Measurements from ENCODE around the gene SDK2.

Gene SDK2

GRCh38 chr17:73644145-73645049 lies at the start of gene SDK2:
SDK2 (minus strand) TSS chr17:73644445; CDS start chr17:73644088, 357 bp downstream.
- H3K4me3 Mint-ChIP-seq = peak within 1 kb of the TSS; percentile 91 to 94
- H3K36me3 Mint-ChIP-seq = no peaks in the 10 kb centered on the region
- H3K4me1 Mint-ChIP-seq = peaks cover 26 to 47% of the 10 kb centered on the region in 2 donors
- DNase-seq (no peak), ATAC-seq (replicated peaks) (peak; percentile 39)
- peaks cover 0 to 12% of the 10 kb centered on the region in 2 donors for H3K27me3 Mint-ChIP-seq
- H3K9me3 Mint-ChIP-seq = no peaks in the 10 kb centered on the region
- peak within 1 kb of the TSS; percentile 81 for H3K27ac Mint-ChIP-seq

- H3K4me1 Mint-ChIP-seq = no peaks in the 10 kb centered on the region
- DNase-seq = no peak
- no peaks in the 10 kb centered on the region for H3K36me3 Mint-ChIP-seq
- H3K9me3 Mint-ChIP-seq = peaks cover 3 to 8% of the 10 kb centered on the region in 2 donors
- H3K27me3 Mint-ChIP-seq = peaks cover 20 to 23% of the 10 kb centered on the region in 2 donors
- no peak overlapping the region for H3K4me3 Mint-ChIP-seq
- no peak overlapping the region for H3K27ac Mint-ChIP-seq
- ATAC-seq (replicated peaks) = no peak
Observed at GRCh38 chr17:73693071-73693470, 48.8 kb upstream of the SDK2 start.

GRCh38 chr17:73691321-73691766 lies 47.1 kb upstream of the SDK2 start:
- DNase-seq (no peak), ATAC-seq (replicated peaks) (no peak)
- Mint-ChIP-seq H3K27me3 (peaks cover 20 to 21% of the 10 kb centered on the region in 2 donors), H3K4me3 (no peak overlapping the region), H3K36me3 (no peaks in the 10 kb centered on the region), H3K4me1 (no peaks in the 10 kb centered on the region), H3K27ac (no peak overlapping the region), H3K9me3 (peaks cover 2 to 4% of the 10 kb centered on the region in 2 donors)

GRCh38 chr17:73690676-73691075 lies 46.4 kb upstream of the SDK2 start:
- no peaks in the 10 kb centered on the region for H3K4me1 Mint-ChIP-seq
- no peaks in the 10 kb centered on the region for H3K36me3 Mint-ChIP-seq
- no peak for ATAC-seq (replicated peaks)
- no peaks in the 10 kb centered on the region for H3K9me3 Mint-ChIP-seq
- no peak overlapping the region for H3K27ac Mint-ChIP-seq
- peaks cover 20 to 21% of the 10 kb centered on the region in 2 donors for H3K27me3 Mint-ChIP-seq
- H3K4me3 Mint-ChIP-seq = no peak overlapping the region
- DNase-seq = no peak

GRCh38 chr17:73689596-73690275 lies 45.5 kb upstream of the SDK2 start:
- DNase-seq = no peak
- Mint-ChIP-seq H3K9me3 (no peaks in the 10 kb centered on the region), H3K36me3 (no peaks in the 10 kb centered on the region), H3K4me1 (no peaks in the 10 kb centered on the region), H3K27me3 (peaks cover 20 to 21% of the 10 kb centered on the region in 2 donors), H3K27ac (no peak overlapping the region), H3K4me3 (no peak overlapping the region)
- ATAC-seq (replicated peaks) = no peak

GRCh38 chr17:73686961-73687360 lies 42.7 kb upstream of the SDK2 start:
- no peak for DNase-seq
- ATAC-seq (replicated peaks) = no peak
- no peak overlapping the region for H3K4me3 Mint-ChIP-seq
- no peaks in the 10 kb centered on the region for H3K4me1 Mint-ChIP-seq
- peaks cover 4 to 7% of the 10 kb centered on the region in 2 donors for H3K9me3 Mint-ChIP-seq
- H3K27me3 Mint-ChIP-seq = peaks cover 23 to 26% of the 10 kb centered on the region in 2 donors
- H3K36me3 Mint-ChIP-seq = peaks cover 0 to 5% of the 10 kb centered on the region in 2 donors
- no peak overlapping the region for H3K27ac Mint-ChIP-seq

DNA sequence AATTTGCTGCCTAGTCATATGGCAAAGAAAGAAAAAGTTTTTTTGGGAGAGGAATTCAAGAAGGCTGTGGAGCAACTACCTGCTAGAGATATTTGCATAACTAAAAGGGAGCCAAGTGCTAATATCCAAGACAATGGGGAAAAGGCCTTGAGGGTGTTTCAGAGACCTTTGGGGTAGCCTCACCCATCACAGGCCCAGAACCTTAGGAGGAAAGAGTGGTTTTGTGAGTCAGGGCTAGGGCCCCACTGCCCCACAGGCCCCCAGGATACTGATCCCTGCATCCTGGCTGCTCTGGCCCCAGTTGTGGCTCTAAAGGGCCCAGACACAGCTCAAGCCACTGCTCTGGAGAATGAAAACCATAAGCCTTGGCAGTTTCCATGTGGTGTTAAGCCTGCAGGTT lies 41.9 kb upstream of the SDK2 start:
- ATAC-seq (replicated peaks) (no peak), DNase-seq (no peak)
- peaks cover 17 to 23% of the 10 kb centered on the region in 2 donors for H3K27me3 Mint-ChIP-seq
- peaks cover 5% of the 10 kb centered on the region in 2 donors for H3K36me3 Mint-ChIP-seq
- no peak overlapping the region for H3K4me3 Mint-ChIP-seq
- H3K9me3 Mint-ChIP-seq = peaks cover 8 to 13% of the 10 kb centered on the region in 2 donors
- no peak overlapping the region for H3K27ac Mint-ChIP-seq
- H3K4me1 Mint-ChIP-seq = no peaks in the 10 kb centered on the region

DNA sequence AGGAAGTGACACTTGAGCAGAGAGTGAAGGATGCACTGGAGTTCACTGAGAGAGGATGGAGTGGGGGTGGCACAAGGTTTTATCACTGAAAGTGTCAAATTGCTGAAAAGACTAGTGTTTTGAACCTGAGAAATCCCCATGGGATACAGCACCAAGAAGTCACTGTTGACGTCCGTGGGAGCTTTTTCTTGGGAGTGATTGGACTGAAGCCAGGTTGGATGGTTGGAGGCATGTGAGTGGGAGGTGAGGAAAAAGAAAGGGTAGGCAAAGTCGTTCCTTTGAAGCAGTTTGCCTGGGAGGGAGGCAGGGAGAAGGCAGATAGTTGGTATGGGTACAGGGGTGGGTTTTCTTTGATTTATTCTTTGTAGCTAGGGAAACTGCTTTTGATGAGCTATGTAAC lies 39.9 kb upstream of the SDK2 start:
- ATAC-seq (replicated peaks) (no peak), DNase-seq (no peak)
- Mint-ChIP-seq H3K27me3 (peaks cover 12 to 24% of the 10 kb centered on the region in 2 donors), H3K4me1 (no peaks in the 10 kb centered on the region), H3K4me3 (no peak overlapping the region), H3K27ac (no peak overlapping the region), H3K36me3 (peaks cover 5% of the 10 kb centered on the region in 2 donors), H3K9me3 (peaks cover 8 to 13% of the 10 kb centered on the region in 2 donors)

GRCh38 chr17:73683771-73684170 lies 39.5 kb upstream of the SDK2 start:
- peaks cover 5% of the 10 kb centered on the region in 2 donors for H3K36me3 Mint-ChIP-seq
- H3K4me3 Mint-ChIP-seq = no peak overlapping the region
- no peak for ATAC-seq (replicated peaks)
- H3K27me3 Mint-ChIP-seq = peaks cover 17 to 27% of the 10 kb centered on the region in 2 donors
- no peaks in the 10 kb centered on the region for H3K4me1 Mint-ChIP-seq
- H3K9me3 Mint-ChIP-seq = peaks cover 8 to 13% of the 10 kb centered on the region in 2 donors
- H3K27ac Mint-ChIP-seq = no peak overlapping the region
- no peak for DNase-seq

DNA sequence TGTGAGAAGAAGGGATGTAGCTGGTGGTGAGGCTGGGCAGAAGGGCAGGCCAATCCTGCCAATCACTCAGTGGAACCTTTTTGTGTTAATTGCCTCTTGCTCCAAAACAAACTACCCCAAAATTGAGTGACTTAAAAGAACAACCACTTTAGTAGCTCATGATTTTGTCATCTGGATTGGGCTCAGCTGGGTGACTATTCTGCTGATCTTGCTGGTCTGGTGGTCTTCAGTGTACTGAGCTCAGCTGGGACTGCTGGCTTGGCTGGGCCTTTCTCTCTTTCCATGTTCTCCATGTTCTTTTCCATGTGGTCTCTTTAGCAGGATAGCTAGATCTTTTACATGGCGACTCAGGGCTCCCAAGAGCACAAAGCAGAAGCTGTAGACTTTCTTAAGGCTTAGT lies 37.7 kb upstream of the SDK2 start:
- no peaks in the 10 kb centered on the region for H3K4me1 Mint-ChIP-seq
- no peak overlapping the region for H3K4me3 Mint-ChIP-seq
- ATAC-seq (replicated peaks) = no peak
- no peak overlapping the region for H3K27ac Mint-ChIP-seq
- H3K36me3 Mint-ChIP-seq = peaks cover 5% of the 10 kb centered on the region in 2 donors
- peaks cover 28 to 31% of the 10 kb centered on the region in 2 donors for H3K27me3 Mint-ChIP-seq
- no peak for DNase-seq
- peaks cover 8 to 13% of the 10 kb centered on the region in 2 donors for H3K9me3 Mint-ChIP-seq

DNA sequence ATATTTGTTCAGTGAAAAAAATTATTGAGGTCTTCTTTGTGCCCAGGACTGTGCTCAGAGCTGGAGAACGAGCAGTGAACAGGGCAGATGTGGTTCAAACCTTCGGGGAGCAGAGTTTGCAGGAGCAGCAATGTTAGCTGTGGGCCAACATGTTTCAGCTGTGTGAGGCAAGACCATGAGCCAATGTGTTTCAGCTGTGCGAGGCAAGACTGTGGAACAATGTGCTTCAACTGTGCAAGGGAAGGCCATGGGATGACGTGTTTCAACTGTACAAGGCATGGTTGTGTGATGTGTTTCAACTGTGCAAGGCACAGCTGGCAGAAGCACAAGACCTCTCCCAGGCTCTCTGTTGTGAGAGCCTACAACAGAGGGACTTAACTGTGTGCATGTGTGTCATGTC lies 35.2 kb upstream of the SDK2 start:
- H3K27me3 Mint-ChIP-seq = peaks cover 37 to 39% of the 10 kb centered on the region in 2 donors
- H3K27ac Mint-ChIP-seq = no peak overlapping the region
- H3K9me3 Mint-ChIP-seq = peaks cover 8 to 13% of the 10 kb centered on the region in 2 donors

DNA sequence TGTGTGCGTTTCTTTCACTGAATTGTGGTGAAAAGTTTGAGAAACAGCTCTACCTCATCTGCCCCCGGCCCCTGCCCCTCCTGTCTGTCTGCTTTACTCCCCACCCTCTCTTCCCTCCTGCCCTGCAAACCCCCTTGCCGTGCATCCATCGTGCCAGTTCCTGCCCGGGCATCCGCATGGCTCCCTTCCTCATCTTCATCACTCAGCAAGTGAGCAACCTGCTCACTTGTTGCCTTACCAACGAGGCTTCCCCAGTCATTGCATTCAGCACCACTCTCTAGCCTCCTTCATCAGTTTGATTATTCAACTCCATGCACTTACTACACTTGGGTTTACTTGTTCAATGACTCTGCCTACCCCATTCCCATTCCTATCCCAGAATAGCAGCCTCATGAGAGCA lies 34.8 kb upstream of the SDK2 start:
- peaks cover 36 to 37% of the 10 kb centered on the region in 2 donors for H3K27me3 Mint-ChIP-seq
- DNase-seq (no peak), ATAC-seq (replicated peaks) (no peak)
- H3K27ac Mint-ChIP-seq = no peak overlapping the region
- peaks cover 5% of the 10 kb centered on the region in 2 donors for H3K36me3 Mint-ChIP-seq
- H3K4me3 Mint-ChIP-seq = no peak overlapping the region
- H3K4me1 Mint-ChIP-seq = no peaks in the 10 kb centered on the region
- H3K9me3 Mint-ChIP-seq = peaks cover 8 to 13% of the 10 kb centered on the region in 2 donors

More for the DNA sequence above, 35.2 kb upstream of the SDK2 start:
- ATAC-seq (replicated peaks) (no peak), DNase-seq (no peak)
- peaks cover 5% of the 10 kb centered on the region in 2 donors for H3K36me3 Mint-ChIP-seq
- H3K4me1 Mint-ChIP-seq = no peaks in the 10 kb centered on the region
- H3K4me3 Mint-ChIP-seq = no peak overlapping the region

GRCh38 chr17:73669771-73670170 lies 25.5 kb upstream of the SDK2 start:
- ATAC-seq (replicated peaks) = no peak
- peaks cover 15 to 22% of the 10 kb centered on the region in 2 donors for H3K27me3 Mint-ChIP-seq

GRCh38 chr17:73667181-73667959 lies 23.1 kb upstream of the SDK2 start:
- no peak for ATAC-seq (replicated peaks)
- Mint-ChIP-seq H3K4me1 (peaks cover 11 to 16% of the 10 kb centered on the region in 2 donors), H3K9me3 (peaks cover 6 to 7% of the 10 kb centered on the region in 2 donors), H3K27me3 (peaks cover 16 to 18% of the 10 kb centered on the region in 2 donors), H3K27ac (no peak overlapping the region), H3K36me3 (no peaks in the 10 kb centered on the region), H3K4me3 (no peak overlapping the region)
- DNase-seq = no peak

More at GRCh38 chr17:73669771-73670170, 25.5 kb upstream of the SDK2 start:
- Mint-ChIP-seq H3K36me3 (no peaks in the 10 kb centered on the region), H3K4me1 (peaks cover 11 to 16% of the 10 kb centered on the region in 2 donors), H3K27ac (no peak overlapping the region), H3K9me3 (peaks cover 6 to 7% of the 10 kb centered on the region in 2 donors), H3K4me3 (no peak overlapping the region)
- DNase-seq = no peak

Data from stimulated activated naive B cell treated with anti-CD40 and anti-IgM and Interleukin-4, amounts not matched to agents 10 μg/mL and 1 μg/mL and 100 μg/mL, for 72 hours (primary cell).